ENCODE data around the gene SOBP.

The SOBP gene

GRCh38 chr6:107539849-107540464, 50.0 kb downstream of the SOBP start:
- no peak overlapping the region for H3K27ac ChIP-seq
- no peak for TF ChIP-seq CTCF (conservative IDR thresholded peaks at IDR 0.05; ENCODE audit: low read depth)
- CTCF ChIA-PET: no interaction called here
- no peak for DNase-seq (ENCODE audit: low spot score)
- POLR2A ChIA-PET (ENCODE audit: low non-redundant PET): no interaction called here

GRCh38 chr6:107540465-107540857, 50.5 kb downstream of the SOBP start:
- no peak for DNase-seq (ENCODE audit: low spot score)
- no peak overlapping the region for H3K27ac ChIP-seq
- POLR2A ChIA-PET (ENCODE audit: low non-redundant PET): no interaction called here
- CTCF ChIA-PET: interaction anchor here (0.6 kb wide), 1 partner anchor 213 kb away, joined by 3 read pairs; no protein-coding TSS in a partner anchor
- no peak for TF ChIP-seq CTCF (conservative IDR thresholded peaks at IDR 0.05; ENCODE audit: low read depth)

GRCh38 chr6:107542192-107542668, 52.3 kb downstream of the SOBP start:
- CTCF ChIA-PET: no interaction called here
- no peak for DNase-seq (ENCODE audit: low spot score)
- POLR2A ChIA-PET (ENCODE audit: low non-redundant PET): no interaction called here
- TF ChIP-seq CTCF (conservative IDR thresholded peaks at IDR 0.05; ENCODE audit: low read depth): no peak
- no peak overlapping the region for H3K27ac ChIP-seq

- no peak for TF ChIP-seq CTCF (conservative IDR thresholded peaks at IDR 0.05; ENCODE audit: low read depth)
- no peak overlapping the region for H3K27ac ChIP-seq
- CTCF ChIA-PET: no interaction called here
- DNase-seq (ENCODE audit: low spot score): no peak
- POLR2A ChIA-PET (ENCODE audit: low non-redundant PET): no interaction called here
Observed at GRCh38 chr6:107543088-107543487, 53.2 kb downstream of the SOBP start.

GRCh38 chr6:107543567-107543966, 53.6 kb downstream of the SOBP start:
- TF ChIP-seq CTCF (conservative IDR thresholded peaks at IDR 0.05; ENCODE audit: low read depth): no peak
- ChIA-PET CTCF (no interaction called here), POLR2A (ENCODE audit: low non-redundant PET) (no interaction called here)
- no peak for DNase-seq (ENCODE audit: low spot score)
- no peak overlapping the region for H3K27ac ChIP-seq

GRCh38 chr6:107545763-107546162, 55.8 kb downstream of the SOBP start:
- no peak for TF ChIP-seq CTCF (conservative IDR thresholded peaks at IDR 0.05; ENCODE audit: low read depth)
- POLR2A ChIA-PET (ENCODE audit: low non-redundant PET): no interaction called here
- CTCF ChIA-PET: no interaction called here
- no peak for DNase-seq (ENCODE audit: low spot score)
- no peak overlapping the region for H3K27ac ChIP-seq
